Liver (tissue), 9 donors: ENCODE measurements around the gene SRP19. TPM values are rescaled to one million over a fixed set of nuclear protein-coding genes. Genes with fewer than 3 reads are reported as not detected.

Experiments
- DNase-seq: peaks from one replicate; pipeline ENCODE4 v3.0.0-alpha.2; 2017; ENCODE audit warnings: low spot score
- H3K27ac ChIP-seq, 2 donors: one replicate each; pipeline ENCODE4 v1.7.0; 2013; ENCODE audit warnings: inconsistent platforms in 2 of 2, low read length in 2 of 2, control low read depth in 1 of 2, low read depth in 1 of 2, mild to moderate bottlenecking in 1 of 2
- H3K27me3 ChIP-seq, 4 donors: one replicate each; pipeline versions ENCODE4 v1.6.1 to v1.7.0; 2013; ENCODE audit warnings: low read length in 3 of 4, inconsistent platforms in 1 of 4, mild to moderate bottlenecking in 1 of 4, moderate library complexity in 1 of 4; ENCODE audit not compliant: control insufficient read depth in 4 of 4, insufficient read depth in 4 of 4
- H3K36me3 ChIP-seq, 4 donors: one replicate each; pipeline versions ENCODE4 v1.6.1 to v1.7.0; 2013; ENCODE audit warnings: low read length in 3 of 4, mild to moderate bottlenecking in 3 of 4, low read depth in 1 of 4, moderate library complexity in 1 of 4; ENCODE audit not compliant: control insufficient read depth in 4 of 4, insufficient read depth in 3 of 4
- H3K4me1 ChIP-seq, 4 donors: one replicate each; pipeline versions ENCODE4 v1.6.1 to v1.7.0; 2013; ENCODE audit warnings: low read length in 3 of 4, mild to moderate bottlenecking in 3 of 4, moderate library complexity in 1 of 4; ENCODE audit not compliant: control insufficient read depth in 4 of 4, insufficient read depth in 4 of 4
- H3K4me3 ChIP-seq, 3 donors: one replicate each; pipeline versions ENCODE4 v1.6.1 to v1.7.0; 2013; ENCODE audit warnings: low read length in 3 of 3, control low read depth in 1 of 3, low read depth in 1 of 3, mild to moderate bottlenecking in 1 of 3
- H3K9ac ChIP-seq, 2 donors: one replicate each; pipeline ENCODE4 v1.7.0; 2013; ENCODE audit warnings: low read length in 2 of 2, mild to moderate bottlenecking in 2 of 2, moderate library complexity in 2 of 2, control low read depth in 1 of 2, low read depth in 1 of 2
- H3K9me3 ChIP-seq, 4 donors: one replicate each; pipeline versions ENCODE4 v1.6.1 to v1.7.0; 2013; ENCODE audit warnings: low read length in 3 of 4; ENCODE audit not compliant: control insufficient read depth in 4 of 4
- ATF3 ChIP-seq: IDR thresholded peaks from 2 replicates; pipeline ENCODE4 v1.6.1; 2016; ENCODE audit warnings: antibody characterized with exemption
- CTCF ChIP-seq: fragments of 150-350 bp; IDR thresholded peaks from 2 replicates; pipeline ENCODE4 v1.5.1; 2017; ENCODE audit warnings: improper control_type of control experiment, low read depth, low read length; ENCODE audit not compliant: missing input control
- EGR1 ChIP-seq, 2 donors: IDR thresholded peaks; 2 replicates each; pipeline ENCODE4 v1.6.1; 2016 to 2018; ENCODE audit warnings: antibody characterized with exemption in 2 of 2, low read depth in 2 of 2
- FOXA1 ChIP-seq: IDR thresholded peaks from 2 replicates; pipeline ENCODE4 v1.6.1; 2016; ENCODE audit warnings: antibody characterized with exemption
- FOXA2 ChIP-seq: IDR thresholded peaks from 2 replicates; pipeline ENCODE4 v1.6.1; 2016; ENCODE audit warnings: antibody characterized with exemption
- GABPA ChIP-seq, 2 donors: IDR thresholded peaks in 1 of 2; conservative IDR thresholded peaks in 1 of 2; 2 replicates each; pipeline ENCODE4 v1.6.1; 2016; ENCODE audit warnings: antibody characterized with exemption in 2 of 2, mild to moderate bottlenecking in 1 of 2, moderate library complexity in 1 of 2
- HNF4A ChIP-seq, 2 donors: conservative IDR thresholded peaks; 2 replicates each; pipeline ENCODE4 v1.6.1; 2016; ENCODE audit warnings: antibody characterized with exemption in 2 of 2, mild to moderate bottlenecking in 2 of 2
- HNF4G ChIP-seq: IDR thresholded peaks from 2 replicates; pipeline ENCODE4 v1.6.1; 2016; ENCODE audit warnings: antibody characterized with exemption
- JUND ChIP-seq, 2 donors: IDR thresholded peaks; 2 replicates each; pipeline ENCODE4 v1.6.1; 2016; ENCODE audit warnings: antibody characterized with exemption in 2 of 2
- MAX ChIP-seq: IDR thresholded peaks from 2 replicates; pipeline ENCODE4 v1.6.1; 2016; ENCODE audit warnings: antibody characterized with exemption
- RAD21 ChIP-seq, 2 donors: IDR thresholded peaks; 2 replicates each; pipeline ENCODE4 v1.6.1; 2016; ENCODE audit warnings: antibody characterized with exemption in 2 of 2, mild to moderate bottlenecking in 2 of 2
- REST ChIP-seq: IDR thresholded peaks from 2 replicates; pipeline ENCODE4 v1.6.1; 2016; ENCODE audit warnings: antibody characterized with exemption, mild to moderate bottlenecking
- RXRA ChIP-seq, 2 donors: IDR thresholded peaks; 2 replicates each; pipeline ENCODE4 v1.6.1; 2017 to 2018; ENCODE audit warnings: antibody characterized with exemption in 2 of 2, mild to moderate bottlenecking in 1 of 2
- SP1 ChIP-seq: IDR thresholded peaks from 2 replicates; pipeline ENCODE4 v1.6.1; 2018; ENCODE audit warnings: antibody characterized with exemption, mild to moderate bottlenecking
- YY1 ChIP-seq: IDR thresholded peaks from 2 replicates; pipeline ENCODE4 v1.6.1; 2016; ENCODE audit warnings: antibody characterized with exemption, mild to moderate bottlenecking
- ZBTB33 ChIP-seq: IDR thresholded peaks from 2 replicates; pipeline ENCODE4 v1.6.1; 2016; ENCODE audit warnings: antibody characterized with exemption
- WGBS: extraction: QIAGEN DNeasy Blood & Tissue Kit; methylation state at CpG from one replicate; pipeline ENCODE4 v1.1.7; 2013; 5-methylcytosine and 5-hydroxymethylcytosine counted together
- polyA plus RNA-seq, 2 donors: library from polyadenylated mRNA; stranded (reverse) in 1 of 2; unstranded in 1 of 2; fragments of 200-250 nt in 1 of 2; fragments of >200 nt in 1 of 2; fragmentation: Nextera tagmentation in 1 of 2; extraction: Ambion mirVana in 1 of 2; gene quantifications; one replicate each; pipeline versions ENCODE4 v1.2.1 to v1.2.3, GENCODE V29; 2013 to 2015
- total RNA-seq, 2 donors: library from RNA; depleted of rRNA; stranded (reverse); fragments of >200 nt; gene quantifications; one replicate each; pipeline ENCODE4 v1.2.3, GENCODE V29; 2014
- donor health status: healthy.
- donor health status: healthy.
- donor health status: healthy.
- donor health status: healthy.
- donor health status: healthy.

Gene SRP19
- total and polyA plus RNA-seq, 4 donors, result 22.0 to 65.5 (median 50.8) TPM

GRCh38 chr5:112914584-112914983 is 53.5 kb downstream of the SRP19 start:
- WGBS, result 88% methylated on average over 4 of the region's 4 CpGs
- Histone ChIP-seq H3K36me3 (peaks cover 3 to 12% (median 10%) of the 10 kb centered on the region in 4 donors), H3K4me1 (peaks cover 0 to 4% (median 2%) of the 10 kb centered on the region in 4 donors), H3K4me3 (no peak overlapping the region), H3K9me3 (no peaks in the 10 kb centered on the region), H3K27me3 (no peaks in the 10 kb centered on the region), H3K9ac (no peak overlapping the region), H3K27ac (no peak overlapping the region)
- TF ChIP-seq YY1, result no peak
- no peak for TF ChIP-seq MAX
- no peak for TF ChIP-seq SP1
- no peak for TF ChIP-seq EGR1 (IDR thresholded peaks at IDR 0.05; ENCODE audit: low read depth in 2 of 2)
- no peak for TF ChIP-seq ZBTB33
- no peak for TF ChIP-seq CTCF
- TF ChIP-seq RXRA (IDR thresholded peaks at IDR 0.05), result no peak
- TF ChIP-seq FOXA2, result no peak
- no peak for TF ChIP-seq JUND (IDR thresholded peaks at IDR 0.05)
- no peak for TF ChIP-seq HNF4G
- TF ChIP-seq ATF3, result no peak
- no peak for TF ChIP-seq RAD21 (IDR thresholded peaks at IDR 0.05)
- TF ChIP-seq GABPA (IDR thresholded peaks at IDR 0.05 in 1 of 2, conservative IDR thresholded peaks at IDR 0.05 in 1 of 2), result no peak
- TF ChIP-seq FOXA1, result no peak
- no peak for DNase-seq

- H3K36me3 ChIP-seq, result peaks cover 3 to 13% (median 9%) of the 10 kb centered on the region in 4 donors
- H3K9ac ChIP-seq, result no peak overlapping the region
- H3K27ac ChIP-seq, result no peak overlapping the region
- WGBS, result 61% methylated on average over 1 of the region's 1 CpG
- peaks cover 1 to 10% (median 6%) of the 10 kb centered on the region in 4 donors for H3K4me1 ChIP-seq
- TF ChIP-seq GABPA (IDR thresholded peaks at IDR 0.05 in 1 of 2, conservative IDR thresholded peaks at IDR 0.05 in 1 of 2), result no peak
- no peak for TF ChIP-seq EGR1 (IDR thresholded peaks at IDR 0.05; ENCODE audit: low read depth in 2 of 2)
- no peak for TF ChIP-seq FOXA2
- TF ChIP-seq YY1, result no peak
- TF ChIP-seq ZBTB33, result no peak
- TF ChIP-seq REST, result no peak
- no peak for TF ChIP-seq JUND (IDR thresholded peaks at IDR 0.05)
- no peak for TF ChIP-seq HNF4G
- TF ChIP-seq HNF4A (conservative IDR thresholded peaks at IDR 0.05), result no peak
- TF ChIP-seq CTCF, result no peak
- H3K9me3 ChIP-seq, result no peaks in the 10 kb centered on the region
- H3K27me3 ChIP-seq, result no peaks in the 10 kb centered on the region
- H3K4me3 ChIP-seq, result no peak overlapping the region
- DNase-seq, result no peak
Observed at GRCh38 chr5:112915831-112916230, 54.7 kb downstream of the SRP19 start.
